HL-60 (cell line): Measurements from ENCODE around the gene SLC35G6.

ENCODE experiments used
- DNase-seq, 2 experiments: peaks; one replicate each; pipeline ENCODE4 v3.0.0-alpha.2; 2010 to 2020; ENCODE audit warnings: low read depth in 1 of 2, low spot score in 1 of 2
- H3K27ac ChIP-seq: fragments of 250-450 bp; sonication (Bioruptor Pico); replicated peaks from 2 replicates; pipeline ENCODE4 v1.5.1; 2020; ENCODE audit warnings: mild to moderate bottlenecking, moderate library complexity
- H3K27me3 ChIP-seq: fragments of 250-450 bp; sonication (Bioruptor Pico); 2 replicates; pipeline ENCODE4 v1.5.1; 2021; ENCODE audit warnings: mild to moderate bottlenecking, moderate library complexity; ENCODE audit not compliant: insufficient read depth, poor library complexity, severe bottlenecking
- H3K4me3 ChIP-seq: replicated peaks from 2 replicates; pipeline ENCODE4 v1.5.1; 2011; ENCODE audit warnings: mild to moderate bottlenecking, control low read depth, low read length; ENCODE audit not compliant: insufficient read depth
- CTCF ChIP-seq: IDR thresholded peaks from one replicate; pipeline ENCODE4 v1.5.1; 2011; ENCODE audit warnings: low read length, control low read depth, inconsistent platforms; ENCODE audit not compliant: insufficient read depth
- GABPA ChIP-seq: IDR thresholded peaks from 2 replicates; pipeline ENCODE4 v1.6.1; 2012; ENCODE audit warnings: low read depth
- POLR2AphosphoS5 ChIP-seq: IDR thresholded peaks from 2 replicates; pipeline ENCODE4 v1.6.1; 2012; ENCODE audit warnings: low read depth
- REST ChIP-seq: IDR thresholded peaks from 2 replicates; pipeline ENCODE4 v1.6.1; 2012; ENCODE audit warnings: low read depth; ENCODE audit not compliant: insufficient replicate concordance
- SPI1 ChIP-seq: IDR thresholded peaks from 2 replicates; pipeline ENCODE4 v1.6.1; 2012; ENCODE audit warnings: low read depth, mild to moderate bottlenecking, borderline replicate concordance

Gene SLC35G6

GRCh38 chr17:7508846-7509245, 27.6 kb downstream of the SLC35G6 start:
- DNase-seq = no peak

GRCh38 chr17:7509937-7510336, 28.7 kb downstream of the SLC35G6 start:
- Histone ChIP-seq H3K27me3 (no peaks in the 10 kb centered on the region), H3K27ac (no peak overlapping the region), H3K4me3 (no peak overlapping the region)
- no peak for DNase-seq
- TF ChIP-seq REST (no peak), CTCF (no peak), GABPA (no peak), POLR2AphosphoS5 (no peak)

More at GRCh38 chr17:7508846-7509245, 27.6 kb downstream of the SLC35G6 start:
- Histone ChIP-seq H3K4me3 (no peak overlapping the region), H3K27ac (no peak overlapping the region), H3K27me3 (no peaks in the 10 kb centered on the region)
- TF ChIP-seq POLR2AphosphoS5 (no peak), REST (no peak), SPI1 (no peak), CTCF (no peak), GABPA (no peak)

GRCh38 chr17:7511108-7511507, 29.9 kb downstream of the SLC35G6 start:
- H3K27ac ChIP-seq = no peak overlapping the region
- no peaks in the 10 kb centered on the region for H3K27me3 ChIP-seq
- no peak overlapping the region for H3K4me3 ChIP-seq
- TF ChIP-seq GABPA (no peak), POLR2AphosphoS5 (no peak), REST (no peak), CTCF (no peak), SPI1 (no peak)
- DNase-seq = no peak
